OCI-LY7 (cell line): ENCODE data around the gene IVD. TPM values are rescaled to one million over a fixed set of nuclear protein-coding genes. Genes with fewer than 3 reads are reported as not detected.

Source experiments
- BruUV-seq: library from RNA; stranded (reverse); fragments of 400-500 nt; replicated peaks from 2 replicates; lab custom pipeline; 2021; lab: Mats Ljungman, UMichigan
- CTCF ChIA-PET: fragments of 300-600 bp; sonication (Branson Sonifier 250); formaldehyde crosslinking; loops from one replicate; lab custom pipeline; 2022; ENCODE audit warnings: antibody characterized with exemption; ENCODE audit not compliant: unreplicated experiment; lab: Charles Lee
- POLR2A ChIA-PET: fragments of 300-600 bp; sonication (Branson Sonifier 250); formaldehyde crosslinking; loops from one replicate; lab custom pipeline; 2022; ENCODE audit warnings: antibody characterized with exemption; lab: Charles Lee
- DNase-seq: peaks from one replicate; pipeline ENCODE4 v3.0.0-alpha.2; 2015; ENCODE audit warnings: low spot score
- H2AFZ ChIP-seq: fragments of 200-600 bp; sonication (generic), shearing (Covaris generic); 2 replicates; pipeline ENCODE4 v1.6.1; 2014; ENCODE audit warnings: mild to moderate bottlenecking, antibody characterized with exemption, low read length, moderate library complexity
- H3K27ac ChIP-seq: fragments of 200-600 bp; sonication (generic); 2 replicates; pipeline ENCODE4 v1.5.1; 2014; ENCODE audit warnings: mixed run types, low read depth, mild to moderate bottlenecking, moderate library complexity, low read length, inconsistent platforms; ENCODE audit not compliant: poor library complexity, severe bottlenecking
- H3K36me3 ChIP-seq: fragments of 200-600 bp; sonication (generic); 2 replicates; pipeline ENCODE4 v1.6.1; 2014; ENCODE audit warnings: mild to moderate bottlenecking, antibody characterized with exemption, low read length, moderate library complexity, mixed read lengths; ENCODE audit not compliant: insufficient read depth
- H3K4me1 ChIP-seq: fragments of 200-600 bp; sonication (generic); 2 replicates; pipeline ENCODE4 v1.5.1; 2014; ENCODE audit warnings: mild to moderate bottlenecking, low read length; ENCODE audit not compliant: insufficient read depth, poor library complexity, severe bottlenecking
- H3K4me2 ChIP-seq: fragments of 200-600 bp; sonication (generic); 2 replicates; pipeline ENCODE4 v1.6.1; 2014; ENCODE audit warnings: mild to moderate bottlenecking, low read length
- H3K4me3 ChIP-seq: fragments of 200-600 bp; sonication (generic); 2 replicates; pipeline ENCODE4 v1.5.1; 2014; ENCODE audit warnings: mild to moderate bottlenecking, low read depth, low read length; ENCODE audit not compliant: poor library complexity, severe bottlenecking
- H3K79me2 ChIP-seq: fragments of 200-600 bp; sonication (generic); 2 replicates; pipeline ENCODE4 v1.6.1; 2016; ENCODE audit warnings: low read depth, mild to moderate bottlenecking, low read length, moderate library complexity, mixed read lengths; ENCODE audit not compliant: insufficient read depth
- H3K9me2 ChIP-seq: fragments of 200-600 bp; sonication (generic); 2 replicates; pipeline ENCODE4 v1.6.1; 2016; ENCODE audit warnings: mild to moderate bottlenecking, low read length, mixed read lengths; ENCODE audit not compliant: insufficient read depth
- H3K9me3 ChIP-seq: fragments of 200-600 bp; sonication (generic); 2 replicates; pipeline ENCODE4 v1.6.1; 2014; ENCODE audit warnings: mild to moderate bottlenecking, mixed run types, low read length, mixed read lengths
- H4K20me1 ChIP-seq: fragments of 200-600 bp; sonication (generic); 2 replicates; pipeline ENCODE4 v1.6.1; 2014; ENCODE audit warnings: mild to moderate bottlenecking, antibody characterized with exemption, low read length, moderate library complexity, mixed read lengths; ENCODE audit not compliant: insufficient read depth
- CTCF ChIP-seq: fragments of 200-600 bp; sonication (generic); conservative IDR thresholded peaks from 2 replicates; pipeline ENCODE4 v1.5.1; 2014; ENCODE audit warnings: mild to moderate bottlenecking, antibody characterized with exemption, low read length, moderate library complexity, mixed read lengths
- EZH2phosphoT487 ChIP-seq: fragments of 200-600 bp; sonication (generic); IDR thresholded peaks from 2 replicates; pipeline ENCODE4 v1.6.1; 2018; ENCODE audit warnings: low read depth, borderline replicate concordance, mild to moderate bottlenecking, mixed run types, antibody characterized with exemption, low read length, moderate library complexity, mixed read lengths
- intact Hi-C: fragments of 100-400 bp; cut with micrococcal nuclease; formaldehyde crosslinking; loops from one replicate; pipeline ENCODE4 v1.10.0; 2022; ENCODE audit not compliant: unreplicated experiment
- total RNA-seq, 2 experiments: library from RNA; depleted of rRNA in 1 of 2; stranded (reverse); fragments of >200 nt in 1 of 2; shearing (Covaris generic) in 1 of 2; gene quantifications; 2 replicates each; pipeline ENCODE4 v1.2.3, GENCODE V29; 2014 to 2022

IVD gene
- total RNA-seq, 2 experiments from 2014 or later, result 20.6 to 67.3 TPM

GRCh38 chr15:40379853-40380252, 25.7 kb upstream of the IVD start:
- no TSS peak for BruUV-seq
- H3K9me3 ChIP-seq, result no peaks in the 10 kb centered on the region
- ChIA-PET CTCF (no interaction called here), POLR2A (interaction anchor here (0.6 kb wide), 1 partner anchor 328 kb away, joined by 5 read pairs; no protein-coding TSS in a partner anchor)
- intact Hi-C loops, result no loop called here
- H3K4me1 ChIP-seq, result peaks cover 11% of the 10 kb centered on the region
- H4K20me1 ChIP-seq, result no peaks in the 10 kb centered on the region
- no peak for DNase-seq
- H3K79me2 ChIP-seq, result peaks cover 19% of the 10 kb centered on the region
- no peak overlapping the region for H3K4me3 ChIP-seq
- no peak overlapping the region for H3K4me2 ChIP-seq
- H3K27ac ChIP-seq, result no peak overlapping the region
- no peaks in the 10 kb centered on the region for H3K9me2 ChIP-seq
- TF ChIP-seq CTCF (no peak), EZH2phosphoT487 (no peak)
- no peak overlapping the region for H2AFZ ChIP-seq
- peaks cover 7% of the 10 kb centered on the region for H3K36me3 ChIP-seq

GRCh38 chr15:40380636-40381035, 25.0 kb upstream of the IVD start:
- Histone ChIP-seq H4K20me1 (no peaks in the 10 kb centered on the region), H3K9me2 (no peaks in the 10 kb centered on the region), H3K79me2 (peaks cover 27% of the 10 kb centered on the region), H3K4me1 (peaks cover 16% of the 10 kb centered on the region), H3K9me3 (no peaks in the 10 kb centered on the region), H3K36me3 (peaks cover 15% of the 10 kb centered on the region), H3K4me3 (no peak overlapping the region), H3K27ac (no peak overlapping the region), H2AFZ (no peak overlapping the region), H3K4me2 (no peak overlapping the region)
- BruUV-seq, result no TSS peak
- intact Hi-C loops, result no loop called here
- ChIA-PET CTCF (no interaction called here), POLR2A (no interaction called here)
- no peak for DNase-seq
- TF ChIP-seq EZH2phosphoT487 (no peak), CTCF (no peak)

GRCh38 chr15:40381818-40382529, 23.6 kb upstream of the IVD start:
- BruUV-seq, result no TSS peak
- POLR2A ChIA-PET, result interaction anchor here (0.6 to 1.7 kb wide), 5 partner anchors 10 to 70 kb away, joined by 3 to 7 read pairs (median 4); no protein-coding TSS in a partner anchor
- Histone ChIP-seq H3K4me2 (no peak overlapping the region), H3K36me3 (peaks cover 28% of the 10 kb centered on the region), H3K9me3 (no peaks in the 10 kb centered on the region), H2AFZ (peak overlapping the region; percentile 80), H3K27ac (no peak overlapping the region), H3K9me2 (no peaks in the 10 kb centered on the region), H3K4me1 (peaks cover 16% of the 10 kb centered on the region), H4K20me1 (no peaks in the 10 kb centered on the region), H3K79me2 (peaks cover 29% of the 10 kb centered on the region), H3K4me3 (no peak overlapping the region)
- CTCF ChIA-PET, result interaction anchor here (1.0 kb wide), 1 partner anchor 10 kb away, joined by 3 read pairs; no protein-coding TSS in a partner anchor
- TF ChIP-seq EZH2phosphoT487, result no peak
- intact Hi-C loops, result no loop called here
- no peak for DNase-seq
